Neural progenitor cell (in vitro differentiated cells): ENCODE results near the gene SSTR3. TPM values are rescaled to one million over a fixed set of nuclear protein-coding genes. Genes with fewer than 3 reads are reported as not detected.
A peak's percentile ranks its signal among the peaks of the same experiment; 100 is the strongest.

Source experiments
- DNase-seq: peaks from one replicate; pipeline ENCODE4 v3.0.0-alpha.2; 2016; ENCODE audit warnings: low spot score
- H2AFZ ChIP-seq: fragments of 200-600 bp; sonication (generic); replicated peaks from 2 replicates; pipeline ENCODE4 v1.6.1; 2016; ENCODE audit warnings: antibody characterized with exemption
- H3F3A ChIP-seq: fragments of 200-600 bp; sonication (generic); 2 replicates; pipeline ENCODE4 v1.6.1; 2016; ENCODE audit warnings: antibody characterized with exemption, low read depth
- H3K27ac ChIP-seq: fragments of 200-600 bp; sonication (generic); 2 replicates; pipeline ENCODE4 v1.5.1; 2016; ENCODE audit warnings: mild to moderate bottlenecking
- H3K27me3 ChIP-seq: fragments of 200-600 bp; sonication (generic); 2 replicates; pipeline ENCODE4 v1.6.1; 2016; ENCODE audit warnings: mild to moderate bottlenecking, moderate library complexity
- H3K36me3 ChIP-seq: fragments of 200-600 bp; sonication (generic); 2 replicates; pipeline ENCODE4 v1.5.1; 2016
- H3K4me1 ChIP-seq: fragments of 200-600 bp; sonication (generic); 2 replicates; pipeline ENCODE4 v1.6.1; 2016; ENCODE audit warnings: mixed run types
- H3K4me2 ChIP-seq: fragments of 200-600 bp; sonication (generic); 2 replicates; pipeline ENCODE4 v1.6.1; 2016
- H3K4me3 ChIP-seq: fragments of 200-600 bp; sonication (generic); 2 replicates; pipeline ENCODE4 v1.5.1; 2016
- H3K79me2 ChIP-seq: fragments of 200-600 bp; sonication (generic); 2 replicates; pipeline ENCODE4 v1.6.1; 2016; ENCODE audit warnings: low read depth
- H3K9ac ChIP-seq: fragments of 200-600 bp; sonication (generic); 2 replicates; pipeline ENCODE4 v1.6.1; 2016
- H3K9me3 ChIP-seq: fragments of 200-600 bp; sonication (generic); 2 replicates; pipeline ENCODE4 v1.5.1; 2016; ENCODE audit warnings: low read depth
- H4K20me1 ChIP-seq: fragments of 200-600 bp; sonication (generic); 2 replicates; pipeline ENCODE4 v1.6.1; 2016; ENCODE audit warnings: low read depth
- H3K27ac Mint-ChIP-seq: 3 replicates; pipeline ENCODE4 v1.8.0; 2021; ENCODE audit warnings: mixed read lengths
- H3K27me3 Mint-ChIP-seq: 2 replicates; pipeline ENCODE4 v1.8.0; 2022; ENCODE audit warnings: low read depth, mild to moderate bottlenecking, inconsistent platforms, moderate library complexity, mixed read lengths; ENCODE audit not compliant: insufficient read depth
- H3K36me3 Mint-ChIP-seq: 3 replicates; pipeline ENCODE4 v1.8.0; 2021; ENCODE audit warnings: mixed read lengths
- H3K4me1 Mint-ChIP-seq: 3 replicates; pipeline ENCODE4 v1.8.0; 2021; ENCODE audit warnings: mixed read lengths
- H3K4me3 Mint-ChIP-seq: 3 replicates; pipeline ENCODE4 v1.8.0; 2021; ENCODE audit warnings: mild to moderate bottlenecking, moderate library complexity, mixed read lengths
- H3K9me3 Mint-ChIP-seq: 3 replicates; pipeline ENCODE4 v1.8.0; 2020; ENCODE audit warnings: mixed read lengths
- CTCF ChIP-seq: fragments of 200-600 bp; sonication (generic); IDR thresholded peaks from 2 replicates; pipeline ENCODE4 v1.5.1; 2017; ENCODE audit warnings: antibody characterized with exemption, mild to moderate bottlenecking
- EZH2 ChIP-seq: fragments of 200-600 bp; sonication (generic); IDR thresholded peaks from 2 replicates; pipeline ENCODE4 v1.6.1; 2017; ENCODE audit warnings: antibody characterized with exemption, mild to moderate bottlenecking, moderate library complexity
- EZH2phosphoT487 ChIP-seq: fragments of 200-600 bp; sonication (generic); IDR thresholded peaks from 2 replicates; pipeline ENCODE4 v1.6.1; 2017; ENCODE audit warnings: antibody characterized with exemption
- total RNA-seq: library from RNA; depleted of rRNA; stranded (reverse); fragments of >200 nt; gene quantifications from 2 replicates; pipeline ENCODE4 v1.2.3, GENCODE V29; 2015; ENCODE audit warnings: low replicate concordance

The SSTR3 gene
- total RNA-seq, 1 donor from 2014 or later, result 0.19 TPM

- Mint-ChIP-seq H3K9me3 (no peaks in the 10 kb centered on the region), H3K27me3 (peaks cover 16% of the 10 kb centered on the region), H3K4me3 (peak overlapping the region; percentile 31), H3K27ac (no peak overlapping the region), H3K4me1 (peaks cover 44% of the 10 kb centered on the region), H3K36me3 (no peaks in the 10 kb centered on the region)
- H3F3A ChIP-seq, result no peaks in the 10 kb centered on the region
- no peak overlapping the region for H3K4me2 ChIP-seq
- no peaks in the 10 kb centered on the region for H3K27me3 ChIP-seq
- no peak overlapping the region for H3K4me3 ChIP-seq
- H4K20me1 ChIP-seq, result no peaks in the 10 kb centered on the region
- H3K9ac ChIP-seq, result no peak overlapping the region
- no peak for DNase-seq
- TF ChIP-seq EZH2phosphoT487 (no peak), CTCF (no peak), EZH2 (no peak)
- H3K4me1 ChIP-seq, result peaks cover 21% of the 10 kb centered on the region
- H3K27ac ChIP-seq, result no peak overlapping the region
- no peaks in the 10 kb centered on the region for H3K36me3 ChIP-seq
- H3K79me2 ChIP-seq, result no peaks in the 10 kb centered on the region
- no peak overlapping the region for H2AFZ ChIP-seq
- H3K9me3 ChIP-seq, result no peaks in the 10 kb centered on the region
Measured at GRCh38 chr22:37214731-37215030, 2.4 kb upstream of the SSTR3 start.

- peak overlapping the region; percentile 58 for H3K4me3 Mint-ChIP-seq
- H3K27ac Mint-ChIP-seq, result peak overlapping the region; percentile 22
- Histone ChIP-seq H2AFZ (no peak overlapping the region), H3K79me2 (no peaks in the 10 kb centered on the region), H3K4me3 (no peak overlapping the region), H3K4me2 (no peak overlapping the region), H3K9ac (no peak overlapping the region), H3K36me3 (no peaks in the 10 kb centered on the region), H3K4me1 (peaks cover 21% of the 10 kb centered on the region), H3K27me3 (no peaks in the 10 kb centered on the region), H3K9me3 (no peaks in the 10 kb centered on the region), H4K20me1 (no peaks in the 10 kb centered on the region), H3K27ac (no peak overlapping the region), H3F3A (no peaks in the 10 kb centered on the region)
- no peaks in the 10 kb centered on the region for H3K36me3 Mint-ChIP-seq
- H3K4me1 Mint-ChIP-seq, result peaks cover 44% of the 10 kb centered on the region
- peaks cover 15% of the 10 kb centered on the region for H3K27me3 Mint-ChIP-seq
- TF ChIP-seq EZH2phosphoT487 (no peak), CTCF (no peak), EZH2 (no peak)
- DNase-seq, result no peak
- no peaks in the 10 kb centered on the region for H3K9me3 Mint-ChIP-seq
Measured at GRCh38 chr22:37213941-37214730, 1.9 kb upstream of the SSTR3 start.

GRCh38 chr22:37213218-37213855 is 1.1 kb upstream of the SSTR3 start:
- Histone ChIP-seq H3K9ac (no peak overlapping the region), H2AFZ (no peak overlapping the region), H3K27ac (no peak overlapping the region), H3K79me2 (no peaks in the 10 kb centered on the region), H3K4me1 (peaks cover 26% of the 10 kb centered on the region), H3K4me3 (no peak overlapping the region), H3K27me3 (no peaks in the 10 kb centered on the region), H4K20me1 (no peaks in the 10 kb centered on the region), H3K4me2 (no peak overlapping the region), H3K9me3 (no peaks in the 10 kb centered on the region), H3K36me3 (no peaks in the 10 kb centered on the region), H3F3A (peaks cover 5% of the 10 kb centered on the region)
- Mint-ChIP-seq H3K36me3 (no peaks in the 10 kb centered on the region), H3K27ac (peak overlapping the region; percentile 22), H3K9me3 (no peaks in the 10 kb centered on the region), H3K4me1 (peaks cover 50% of the 10 kb centered on the region), H3K4me3 (peak overlapping the region; percentile 37), H3K27me3 (peaks cover 17% of the 10 kb centered on the region)
- DNase-seq, result no peak
- TF ChIP-seq CTCF (no peak), EZH2 (no peak), EZH2phosphoT487 (no peak)
